Anterior cingulate cortex (tissue), 58 donors: ENCODE data around the gene RHEB.

Source experiments
- DNase-seq, 58 donors: peaks; one replicate each; lab custom pipeline; 2025; lab: John Stamatoyannopoulos, UW

Gene RHEB

GRCh38 chr7:151452680-151453325 is 66.9 kb downstream of the RHEB start:
- DNase-seq = no peak

- no peak for DNase-seq
These were observed 67.8 kb downstream of the RHEB start for GRCh38 chr7:151451626-151452571.

GRCh38 chr7:151451156-151451555 is 68.5 kb downstream of the RHEB start:
- no peak for DNase-seq

GRCh38 chr7:151449990-151450389 is 69.7 kb downstream of the RHEB start:
- no peak for DNase-seq

- peak in 38 of 58 donors; percentile 6 to 64 (median 41) for DNase-seq
These were observed 71.1 kb downstream of the RHEB start for GRCh38 chr7:151448261-151449252.

- no peak for DNase-seq
These were observed 71.8 kb downstream of the RHEB start for GRCh38 chr7:151447901-151448260.

GRCh38 chr7:151447312-151447711 is 72.4 kb downstream of the RHEB start:
- no peak for DNase-seq

- DNase-seq = no peak
These were observed 73.3 kb downstream of the RHEB start for GRCh38 chr7:151446412-151446811.

GRCh38 chr7:151444632-151445031 is 75.1 kb downstream of the RHEB start:
- no peak for DNase-seq

GRCh38 chr7:151442776-151443496 is 76.8 kb downstream of the RHEB start:
- DNase-seq = no peak

- no peak for DNase-seq
These were observed 78.8 kb downstream of the RHEB start for GRCh38 chr7:151440799-151441445.

- DNase-seq = no peak
These were observed 79.6 kb downstream of the RHEB start, which contains the start of gene CRYGN for GRCh38 chr7:151439855-151440798. Gene CRYGN (minus strand): TSS chr7:151440141. CDS start chr7:151439917, 224 bp downstream.

- DNase-seq = no peak
These were observed 80.7 kb downstream of the RHEB start for GRCh38 chr7:151438864-151439601.

GRCh38 chr7:151437866-151438516 is 81.7 kb downstream of the RHEB start:
- DNase-seq = no peak

GRCh38 chr7:151437159-151437553 is 82.5 kb downstream of the RHEB start:
- no peak for DNase-seq

GRCh38 chr7:151436446-151437158 is 83.1 kb downstream of the RHEB start:
- no peak for DNase-seq
